Endometrial microvascular endothelial cells (primary cell): ENCODE results near the gene CMIP. TPM values are rescaled to one million over a fixed set of nuclear protein-coding genes. Genes with fewer than 3 reads are reported as not detected.

Experiments
- in situ Hi-C: cut with HindIII; loops from 2 replicates; pipeline ENCODE4 v1.10.0; 2017; ENCODE audit warnings: low sequenced_read_pairs, low pct_unique_long_range_greater_than_20kb; ENCODE audit errors: inconsistent ontology term
- total RNA-seq: library from RNA; depleted of rRNA; stranded (reverse); fragments of >200 nt; gene quantifications from one replicate; pipeline ENCODE4 v1.2.3, GENCODE V29; 2015; ENCODE audit errors: inconsistent ontology term

Gene CMIP
- total RNA-seq, 1 donor from 2014 or later, result 16.5 TPM

DNA sequence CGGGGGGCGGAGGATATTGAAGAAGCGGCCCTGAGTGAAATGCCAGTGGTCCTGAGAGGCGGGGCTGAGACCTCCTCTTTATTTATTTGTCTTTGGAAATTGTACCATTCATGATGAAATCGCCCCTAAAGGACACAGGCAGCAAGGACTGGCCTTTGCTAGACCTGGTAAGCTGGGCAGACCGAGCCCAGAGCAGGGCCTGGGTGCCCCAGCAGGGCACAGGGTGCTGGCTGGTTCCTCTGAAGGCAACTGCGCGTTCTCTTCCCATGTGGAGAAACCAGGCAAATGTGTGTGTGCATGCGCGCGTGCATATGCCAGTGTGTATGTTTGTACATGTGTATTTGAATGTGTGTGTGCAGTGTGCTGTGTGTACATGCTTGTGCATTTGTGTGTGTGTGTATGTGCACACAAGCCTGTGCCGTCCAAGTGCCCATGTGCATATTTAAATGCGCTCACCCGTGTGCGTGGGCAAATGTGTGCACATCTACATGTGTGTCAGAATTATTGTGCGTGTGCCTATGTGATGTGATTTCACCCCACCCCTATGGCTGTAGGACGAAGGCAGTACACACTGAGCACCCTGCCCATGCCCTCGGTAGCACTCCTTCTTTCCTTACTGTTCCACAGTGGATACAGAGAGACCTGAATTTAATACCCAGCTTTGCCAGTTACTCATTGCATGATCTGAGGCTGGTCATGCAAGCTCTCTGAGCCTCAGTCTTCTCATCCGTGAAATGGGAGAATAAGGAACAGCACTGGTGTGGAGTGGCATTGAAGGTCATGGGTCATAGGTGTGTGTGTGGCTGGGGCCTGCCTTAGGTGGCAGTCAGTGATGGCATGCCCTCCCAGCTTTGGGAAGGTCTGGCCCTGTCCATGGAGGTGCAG lies 105.2 kb downstream of the CMIP start:
- in situ Hi-C loops, result no loop called here

- in situ Hi-C loops, result no loop called here
Observed at GRCh38 chr16:81550432-81550808, 105.8 kb downstream of the CMIP start.

DNA sequence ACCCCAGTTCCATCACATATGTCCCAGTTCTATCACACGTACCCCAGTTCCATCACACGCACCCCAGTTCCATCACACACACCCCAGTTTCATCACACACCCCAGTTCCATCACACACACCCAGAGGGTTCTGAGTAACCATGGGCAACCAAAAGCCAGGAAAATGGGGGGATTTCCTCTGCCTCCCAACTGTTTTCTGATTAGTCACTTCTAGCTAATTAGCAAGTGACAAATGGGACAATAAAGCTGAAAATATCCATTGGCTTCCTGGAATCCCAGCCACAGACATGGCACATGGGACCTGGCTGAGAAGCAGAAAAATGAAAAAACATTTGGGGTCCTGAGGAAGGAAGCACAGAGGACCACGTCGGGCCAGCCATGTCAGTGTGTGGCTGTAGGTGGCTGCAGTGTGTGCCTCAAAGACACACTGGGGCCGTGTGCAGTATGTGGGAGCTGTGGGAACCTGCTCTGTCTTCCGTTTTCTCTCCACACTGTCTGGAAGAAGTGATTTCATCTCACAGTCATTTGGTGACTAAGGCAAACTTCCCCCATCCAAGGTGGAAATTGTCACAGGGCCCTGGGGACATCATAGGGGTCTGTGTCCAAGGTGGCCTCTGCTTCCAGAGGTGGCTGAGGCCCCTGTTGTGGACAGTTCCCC lies 106.7 kb downstream of the CMIP start:
- in situ Hi-C loops, result no loop called here

DNA sequence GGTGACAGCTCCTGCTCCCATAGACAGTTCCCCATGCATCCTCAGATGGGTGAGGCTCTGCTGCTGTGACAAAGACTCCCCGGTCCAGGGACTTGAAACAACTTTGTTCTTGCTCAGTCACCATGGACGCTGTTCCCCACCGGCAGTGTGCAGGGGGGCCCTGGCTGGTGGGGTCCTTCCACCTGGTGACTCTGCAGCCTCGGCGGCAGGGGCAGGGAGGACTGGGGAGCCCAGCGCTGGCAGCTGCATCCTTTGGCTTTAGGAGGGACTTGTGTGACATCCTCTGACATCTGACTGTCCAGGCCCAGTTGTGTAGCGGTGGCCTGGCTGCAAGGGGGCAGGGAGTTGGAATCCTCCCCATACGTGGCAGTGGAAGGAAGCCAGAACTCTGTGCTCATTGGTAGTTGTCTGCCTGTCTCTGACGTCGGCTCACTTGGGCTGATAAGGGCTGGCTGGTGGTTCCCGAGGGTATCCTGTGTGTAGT lies 107.3 kb downstream of the CMIP start:
- in situ Hi-C loops, result no loop called here

GRCh38 chr16:81552743-81553079 lies 108.1 kb downstream of the CMIP start:
- in situ Hi-C loops, result no loop called here

GRCh38 chr16:81553080-81553813 lies 108.6 kb downstream of the CMIP start:
- in situ Hi-C loops, result no loop called here

DNA sequence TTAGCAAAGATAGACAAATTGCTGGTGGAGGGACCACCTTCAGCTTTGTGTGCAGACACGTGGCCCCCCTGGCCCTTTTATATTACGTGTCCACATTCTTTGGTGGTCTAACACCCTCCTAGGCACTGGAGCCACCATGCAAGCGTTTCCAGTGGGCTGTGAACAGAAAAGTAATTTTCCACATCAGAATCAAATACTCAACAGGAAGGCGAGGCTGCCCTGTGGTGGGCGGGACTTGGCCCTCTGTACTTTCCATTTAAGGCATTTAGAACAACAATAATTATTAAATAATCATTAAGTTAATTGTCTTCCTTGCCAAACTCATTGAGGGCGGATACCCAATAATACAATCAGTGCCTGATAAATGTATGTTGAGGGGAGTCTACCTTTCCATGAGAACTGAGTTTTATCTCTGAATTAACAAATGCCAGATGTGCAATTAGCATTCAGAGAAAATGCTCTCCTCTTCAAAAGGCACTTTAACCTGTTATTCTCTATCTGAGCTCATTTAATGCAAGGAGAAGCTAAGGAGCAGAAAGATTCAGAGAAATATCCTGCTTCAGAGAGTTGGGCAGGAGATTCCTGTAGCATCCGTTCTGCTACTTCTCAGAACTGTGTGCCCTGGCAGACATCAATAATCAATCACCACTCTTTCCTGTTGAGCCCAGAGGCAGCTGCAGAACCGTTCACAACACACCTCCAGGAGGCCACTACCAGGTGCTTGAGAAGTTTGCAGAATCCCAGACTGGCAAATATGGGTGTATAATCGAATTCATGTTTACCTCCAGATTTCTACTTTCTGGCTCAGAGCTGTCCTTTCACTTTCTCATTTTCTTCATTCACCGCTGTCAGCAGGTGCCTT lies 109.4 kb downstream of the CMIP start:
- in situ Hi-C loops, result no loop called here

DNA sequence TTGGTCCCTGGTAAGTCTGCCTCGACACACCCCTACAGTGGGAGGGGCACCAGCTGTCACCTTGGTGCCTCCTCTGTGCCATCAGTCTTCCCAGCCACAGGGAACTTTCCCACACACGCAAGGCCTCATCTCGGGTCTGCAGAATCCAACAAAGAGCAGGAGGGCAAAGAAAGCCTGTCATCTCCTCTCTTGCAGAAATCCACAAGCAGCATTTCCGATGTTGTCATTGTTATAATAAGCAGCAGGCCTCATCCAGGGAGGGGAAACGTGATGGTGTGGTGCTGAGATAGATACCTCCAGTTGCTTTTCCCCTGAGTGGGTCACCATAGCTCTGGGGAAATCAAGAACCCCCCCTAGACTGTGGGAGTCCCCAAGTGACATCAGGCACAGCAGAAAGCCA lies 110.4 kb downstream of the CMIP start:
- in situ Hi-C loops, result no loop called here

GRCh38 chr16:81555660-81556059 lies 111.1 kb downstream of the CMIP start:
- in situ Hi-C loops, result no loop called here

GRCh38 chr16:81556715-81557284 lies 112.2 kb downstream of the CMIP start:
- in situ Hi-C loops, result no loop called here

- in situ Hi-C loops, result no loop called here
Observed at GRCh38 chr16:81558077-81558443, 113.5 kb downstream of the CMIP start.

GRCh38 chr16:81558444-81559175 lies 114.0 kb downstream of the CMIP start:
- in situ Hi-C loops, result no loop called here

DNA sequence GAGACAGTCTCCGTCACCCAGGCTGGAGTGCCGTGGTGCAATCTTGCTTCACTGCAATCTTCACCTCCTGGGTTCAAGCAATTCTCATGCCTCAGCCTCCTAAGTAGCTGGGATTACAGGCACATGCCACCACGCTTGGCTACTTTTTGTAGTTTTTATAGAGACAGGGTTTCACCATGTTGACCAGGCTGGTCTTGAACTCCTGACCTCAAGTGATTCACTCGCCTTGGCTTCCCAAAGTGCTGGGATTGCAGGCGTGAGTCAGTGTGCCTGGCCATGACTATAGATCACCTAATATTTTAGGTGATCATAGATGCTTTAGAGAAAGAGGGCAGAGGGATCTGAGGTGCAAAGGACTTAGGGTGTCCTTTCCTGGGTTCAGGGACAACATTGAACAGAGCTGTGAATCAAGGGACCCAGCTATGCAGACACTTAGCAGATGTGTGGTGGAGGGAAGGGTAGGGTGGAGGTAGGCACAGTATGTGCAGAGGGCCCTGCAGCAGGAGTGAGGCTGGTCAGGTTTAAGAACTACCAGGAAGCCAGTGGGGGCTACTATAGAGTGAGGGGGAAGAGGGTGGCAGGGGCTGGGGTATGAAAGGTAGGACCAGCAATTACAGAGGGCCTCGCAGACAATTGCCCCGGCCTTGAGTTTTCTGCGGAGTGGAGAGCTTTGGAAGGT lies 116.5 kb downstream of the CMIP start:
- in situ Hi-C loops, result no loop called here

DNA sequence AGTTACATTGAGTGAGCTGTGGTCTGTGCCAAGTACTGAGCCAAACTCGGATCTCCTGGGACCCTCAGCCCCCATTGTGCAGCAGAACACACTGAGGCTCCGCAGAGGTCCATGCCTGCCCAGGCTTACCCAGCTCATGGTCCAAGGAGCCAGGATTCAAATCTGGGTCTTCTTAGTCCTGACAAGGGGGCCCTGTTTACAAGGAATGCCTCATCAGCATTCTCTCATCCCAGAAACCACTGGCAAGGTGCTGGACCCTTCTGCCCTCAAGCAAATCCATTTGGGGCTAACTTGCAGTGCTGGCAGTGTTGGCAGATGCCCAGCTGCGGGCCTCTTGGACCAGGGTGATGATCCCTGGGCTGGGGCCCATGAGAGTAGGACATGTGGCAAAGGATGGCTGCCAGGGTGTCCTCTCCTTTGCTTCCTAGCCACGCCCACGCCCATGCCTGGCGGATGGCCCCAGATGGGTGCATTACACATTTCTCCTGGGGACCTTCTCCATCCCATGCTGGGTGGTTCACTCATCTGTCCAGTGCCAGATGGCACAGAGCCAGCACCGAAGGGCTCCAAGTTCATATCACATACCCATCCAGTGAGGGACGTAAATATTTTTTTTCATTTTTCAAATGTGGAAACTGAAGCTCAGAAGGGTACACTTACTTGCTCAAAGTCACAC lies 117.7 kb downstream of the CMIP start:
- in situ Hi-C loops, result no loop called here

GRCh38 chr16:81562926-81563325 lies 118.3 kb downstream of the CMIP start:
- in situ Hi-C loops, result no loop called here

- in situ Hi-C loops, result no loop called here
Observed at GRCh38 chr16:81564421-81564911, 119.9 kb downstream of the CMIP start.
